Vagina (tissue), 2 donors: ENCODE data around the gene C10orf105.

ENCODE experiments used
- CTCF ChIP-seq, 3 experiments: fragments of 450-650 bp in 2 of 3; fragments of 200-600 bp in 1 of 3; sonication (generic) in 1 of 3; IDR thresholded peaks; one replicate each; pipeline ENCODE4 v1.5.1; 2017 to 2019; ENCODE audit warnings: antibody characterized with exemption in 3 of 3, mild to moderate bottlenecking in 2 of 3, moderate library complexity in 2 of 3
- POLR2A ChIP-seq, 2 donors: fragments of 450-650 bp; IDR thresholded peaks; one replicate each; pipeline ENCODE4 v1.6.1; 2017; ENCODE audit warnings: antibody characterized with exemption in 2 of 2, mild to moderate bottlenecking in 2 of 2, moderate library complexity in 2 of 2

GRCh38 chr10:71701496-71702132 lies 18.0 kb downstream of the C10orf105 start:
- TF ChIP-seq CTCF (IDR thresholded peaks at IDR 0.05) = no peak
- no peak for TF ChIP-seq POLR2A (IDR thresholded peaks at IDR 0.05)
